HUES64 (cell line): ENCODE results near the gene PTCD1.
"Not testable (repeated sequence)": the region's sequence is repeated elsewhere in the genome, so short reads cannot be mapped to it uniquely, and the experiment has no call there.

Experiments
- H3K27ac ChIP-seq: 2 replicates; pipeline ENCODE4 v1.7.0; 2013; ENCODE audit warnings: low read depth, low read length, inconsistent platforms
- H3K27me3 ChIP-seq: 2 replicates; pipeline ENCODE4 v1.6.1; 2013; ENCODE audit warnings: mild to moderate bottlenecking, low read length; ENCODE audit not compliant: insufficient read depth
- H3K36me3 ChIP-seq: 2 replicates; pipeline ENCODE4 v1.6.1; 2013; ENCODE audit warnings: mild to moderate bottlenecking, low read length; ENCODE audit not compliant: insufficient read depth
- H3K4me1 ChIP-seq: 2 replicates; pipeline ENCODE4 v1.6.1; 2013; ENCODE audit warnings: mild to moderate bottlenecking, low read length, moderate library complexity; ENCODE audit not compliant: insufficient read depth
- H3K4me3 ChIP-seq: 2 replicates; pipeline ENCODE4 v1.5.1; 2013; ENCODE audit warnings: mild to moderate bottlenecking, low read length, moderate library complexity
- H3K9ac ChIP-seq: 2 replicates; pipeline ENCODE4 v1.6.1; 2013; ENCODE audit warnings: mild to moderate bottlenecking, low read depth, low read length
- H3K9me3 ChIP-seq: 2 replicates; pipeline ENCODE4 v1.6.1; 2013; ENCODE audit warnings: low read depth, low read length; ENCODE audit not compliant: insufficient read depth
- WGBS: fragments of 150-250, 120-280 bp; methylation state at CpG from one replicate; pipeline ENCODE4 v1.1.7; 2013; ENCODE audit warnings: missing lambda C conversion rate; 5-methylcytosine and 5-hydroxymethylcytosine counted together

The PTCD1 gene

GRCh38 chr7:99393355-99394187 is 45.0 kb downstream of the PTCD1 start:
- Histone ChIP-seq H3K4me3 (peak overlapping the region; percentile 61), H3K27ac (peak overlapping the region; percentile 79), H3K36me3 (peaks cover 68% of the 10 kb centered on the region), H3K9me3 (no peaks in the 10 kb centered on the region), H3K4me1 (peaks cover 3% of the 10 kb centered on the region; the same call in 1 of the 2 replicates), H3K9ac (peak overlapping the region; percentile 67), H3K27me3 (no peaks in the 10 kb centered on the region)
- WGBS = 35% methylated on average over 26 of the region's 30 CpGs

- peak overlapping the region; percentile 61 for H3K4me3 ChIP-seq
- H3K4me1 ChIP-seq = peaks cover 3% of the 10 kb centered on the region; the same call in 1 of the 2 replicates
- peak overlapping the region; percentile 67 for H3K9ac ChIP-seq
- H3K27me3 ChIP-seq = no peaks in the 10 kb centered on the region
- no peaks in the 10 kb centered on the region for H3K9me3 ChIP-seq
- H3K27ac ChIP-seq = peak overlapping the region; percentile 79
- peaks cover 68% of the 10 kb centered on the region for H3K36me3 ChIP-seq
- WGBS = 1% methylated on average over 68 of the region's 68 CpGs
These were observed 45.8 kb downstream of the PTCD1 start for GRCh38 chr7:99392659-99393354.

- WGBS = 87% methylated on average over 8 of the region's 8 CpGs
- no peak overlapping the region; the same call in 1 of the 2 replicates for H3K27ac ChIP-seq
- no peaks in the 10 kb centered on the region for H3K27me3 ChIP-seq
- peak overlapping the region; percentile 67 for H3K9ac ChIP-seq
- H3K36me3 ChIP-seq = peaks cover 64% of the 10 kb centered on the region
- peak overlapping the region; percentile 61 for H3K4me3 ChIP-seq
- H3K9me3 ChIP-seq = no peaks in the 10 kb centered on the region
- peaks cover 3% of the 10 kb centered on the region; the same call in 1 of the 2 replicates for H3K4me1 ChIP-seq
These were observed 46.6 kb downstream of the PTCD1 start for GRCh38 chr7:99392046-99392445.

- Histone ChIP-seq H3K36me3 (peaks cover 67% of the 10 kb centered on the region), H3K27me3 (no peaks in the 10 kb centered on the region), H3K9ac (no peak overlapping the region), H3K4me1 (peaks cover 3% of the 10 kb centered on the region; the same call in 1 of the 2 replicates), H3K4me3 (no peak overlapping the region), H3K27ac (no peak overlapping the region), H3K9me3 (no peaks in the 10 kb centered on the region)
- 94% methylated on average over 22 of the region's 23 CpGs for WGBS
These were observed 47.5 kb downstream of the PTCD1 start for GRCh38 chr7:99390941-99391602.

- H3K9ac ChIP-seq = no peak overlapping the region
- no peak overlapping the region for H3K27ac ChIP-seq
- 93% methylated on average over 13 of the region's 13 CpGs for WGBS
- no peak overlapping the region for H3K4me3 ChIP-seq
- H3K27me3 ChIP-seq = no peaks in the 10 kb centered on the region
- peaks cover 3% of the 10 kb centered on the region; the same call in 1 of the 2 replicates for H3K4me1 ChIP-seq
- peaks cover 55% of the 10 kb centered on the region for H3K36me3 ChIP-seq
- H3K9me3 ChIP-seq = no peaks in the 10 kb centered on the region
These were observed 48.8 kb downstream of the PTCD1 start for GRCh38 chr7:99389772-99390171.

GRCh38 chr7:99387912-99388311 is 50.7 kb downstream of the PTCD1 start:
- WGBS = 96% methylated on average over 20 of the region's 20 CpGs
- no peak overlapping the region for H3K9ac ChIP-seq
- H3K27ac ChIP-seq = no peak overlapping the region
- H3K36me3 ChIP-seq = peaks cover 46% of the 10 kb centered on the region
- H3K9me3 ChIP-seq = no peaks in the 10 kb centered on the region
- H3K27me3 ChIP-seq = no peaks in the 10 kb centered on the region
- no peaks in the 10 kb centered on the region for H3K4me1 ChIP-seq
- no peak overlapping the region for H3K4me3 ChIP-seq

- not testable (repeated sequence) for H3K4me1 ChIP-seq, H3K9me3 ChIP-seq, H3K27ac ChIP-seq, H3K27me3 ChIP-seq, H3K4me3 ChIP-seq, H3K9ac ChIP-seq
- WGBS = 96% methylated on average over 14 of the region's 14 CpGs
- peaks cover 46% of the 10 kb centered on the region for H3K36me3 ChIP-seq
These were observed 51.4 kb downstream of the PTCD1 start for GRCh38 chr7:99387239-99387635.

GRCh38 chr7:99386584-99387238 is 51.9 kb downstream of the PTCD1 start:
- Histone ChIP-seq H3K27me3 (no peaks in the 10 kb centered on the region), H3K4me3 (no peak overlapping the region), H3K9ac (no peak overlapping the region), H3K9me3 (no peaks in the 10 kb centered on the region), H3K4me1 (no peaks in the 10 kb centered on the region), H3K36me3 (peaks cover 46% of the 10 kb centered on the region), H3K27ac (no peak overlapping the region)
- WGBS = 90% methylated on average over 9 of the region's 9 CpGs

- peaks cover 43% of the 10 kb centered on the region for H3K36me3 ChIP-seq
- no peaks in the 10 kb centered on the region for H3K9me3 ChIP-seq
- 94% methylated on average over 8 of the region's 8 CpGs for WGBS
- no peak overlapping the region for H3K4me3 ChIP-seq
- no peak overlapping the region for H3K9ac ChIP-seq
- H3K4me1 ChIP-seq = no peaks in the 10 kb centered on the region
- H3K27me3 ChIP-seq = no peaks in the 10 kb centered on the region
- no peak overlapping the region for H3K27ac ChIP-seq
These were observed 53.0 kb downstream of the PTCD1 start for GRCh38 chr7:99385564-99385963.

GRCh38 chr7:99384523-99384922 is 54.1 kb downstream of the PTCD1 start:
- no peaks in the 10 kb centered on the region for H3K9me3 ChIP-seq
- H3K4me3 ChIP-seq = no peak overlapping the region
- 97% methylated on average over 4 of the region's 4 CpGs for WGBS
- peaks cover 36% of the 10 kb centered on the region for H3K36me3 ChIP-seq
- H3K4me1 ChIP-seq = no peaks in the 10 kb centered on the region
- no peaks in the 10 kb centered on the region for H3K27me3 ChIP-seq
- no peak overlapping the region for H3K27ac ChIP-seq
- no peak overlapping the region for H3K9ac ChIP-seq
